ENCODE measurements around the gene FAM13A. TPM values are rescaled to one million over a fixed set of nuclear protein-coding genes. Genes with fewer than 3 reads are reported as not detected.

Gene FAM13A
- total and polyA plus RNA-seq, 2 donors (not counting 3 experiments of a cell fraction or from before 2014, with no cell fraction given) = 3.3 to 10.5 TPM

GRCh38 chr4:88819818-88820697 lies 236.9 kb downstream of the FAM13A start:
- peaks cover 17% of the 10 kb centered on the region for H3K4me1 ChIP-seq (ENCODE audit: control insufficient read depth, extremely low read depth, insufficient read depth, low read length)
- no peaks in the 10 kb centered on the region for H3K36me3 ChIP-seq (ENCODE audit: control insufficient read depth in 2 of 2, extremely low read depth in 1 of 2, insufficient read depth in 2 of 2, low read length in 2 of 2)
- FAIRE-seq = no peak
- no peak for DNase-seq (ENCODE audit: low read depth, low spot score)
- no peaks in the 10 kb centered on the region for H3K27me3 ChIP-seq (ENCODE audit: control insufficient read depth in 2 of 2, insufficient read depth in 2 of 2, low read length in 2 of 2)
- no peak overlapping the region for H2AFZ ChIP-seq (ENCODE audit: low read depth, low read length)
- no peak overlapping the region for H3K4me2 ChIP-seq (ENCODE audit: insufficient read depth, low read length)
- TF ChIP-seq GATA2 (IDR thresholded peaks at IDR 0.05; ENCODE audit: insufficient read depth, insufficient read length, low read depth, low read length) (no peak), JUN (IDR thresholded peaks at IDR 0.05; ENCODE audit: borderline replicate concordance, insufficient read depth, insufficient read length, low read depth) (no peak), EZH2 (IDR thresholded peaks at IDR 0.05; ENCODE audit: borderline replicate concordance, low read depth, low read length, severe bottlenecking) (no peak), CTCF (IDR thresholded peaks at IDR 0.05; ENCODE audit: extremely low read depth in 1 of 2, insufficient read depth in 1 of 2, low read depth in 1 of 2, low read length in 2 of 2) (no peak), POLR2AphosphoS5 (IDR thresholded peaks at IDR 0.05; ENCODE audit: insufficient read depth, low read depth, low read length) (no peak), FOS (IDR thresholded peaks at IDR 0.05; ENCODE audit: borderline replicate concordance, insufficient read depth, low read length) (no peak), MAX (IDR thresholded peaks at IDR 0.05; ENCODE audit: insufficient read depth, insufficient read length) (no peak), MYC (IDR thresholded peaks at IDR 0.05; ENCODE audit: low read depth, low read length) (no peak), POLR2A (IDR thresholded peaks at IDR 0.05; ENCODE audit: low read depth, low read length) (no peak)
- H3K9me1 ChIP-seq (replicated peaks; ENCODE audit: control insufficient read depth, extremely low read depth, insufficient read depth, low read length) = no peaks in the 10 kb centered on the region
- no peaks in the 10 kb centered on the region for H3K79me2 ChIP-seq (ENCODE audit: control insufficient read depth, insufficient read depth, low read length)
- dilution Hi-C loops (cut with MboI; ENCODE audit: extremely low pct_ligation_motif_present, low sequenced_read_pairs) = loop anchor here (25.0 kb wide), 1 partner anchor 192 kb away; no protein-coding TSS in a partner anchor
- no peaks in the 10 kb centered on the region for H3K9me3 ChIP-seq (replicated peaks; ENCODE audit: control insufficient read depth, insufficient read depth, low read length)
- CTCF ChIA-PET = interaction anchor here (0.6 to 8.7 kb wide), 15 partner anchors 10 to 336 kb away, joined by 3 to 357 read pairs (median 4); no protein-coding TSS in a partner anchor
- no peaks in the 10 kb centered on the region for H4K20me1 ChIP-seq (replicated peaks; ENCODE audit: control insufficient read depth, extremely low read depth, insufficient read depth, low read length)
- H3K4me3 ChIP-seq (replicated peaks in 1 of 3; ENCODE audit: insufficient read depth in 1 of 3, low read depth in 1 of 3, low read length in 3 of 3) = no peak overlapping the region
- POLR2A ChIA-PET = no interaction called here
- no peak overlapping the region for H3K27ac ChIP-seq (ENCODE audit: insufficient read depth, low read depth, low read length)
- H3K9ac ChIP-seq (replicated peaks; ENCODE audit: extremely low read depth, insufficient read depth, low read length) = no peak overlapping the region
- intact Hi-C loops (cut with micrococcal nuclease) = loop anchor here (5.0 kb wide), 2 partner anchors 288 to 337 kb away; no protein-coding TSS in a partner anchor
- BruUV-seq (replicated peaks) = no TSS peak
